GM21786 (cell line): ENCODE results near the gene ARHGAP45.
A peak's percentile ranks its signal among the peaks of the same experiment; 100 is the strongest.

ENCODE experiments used
- ATAC-seq: cut with Tn5 transposase; IDR thresholded peaks from one replicate; pipeline ENCODE4 v1.9.1; 2021; ENCODE audit not compliant: unreplicated experiment

Gene ARHGAP45

GRCh38 chr19:1037621-1038064 lies 29.3 kb upstream of the ARHGAP45 start:
- ATAC-seq: no peak

- no peak for ATAC-seq
Measured at GRCh38 chr19:1038978-1039645, 27.9 kb upstream of the ARHGAP45 start.

- peak; percentile 72 for ATAC-seq
Measured at GRCh38 chr19:1039646-1040475, 27.1 kb upstream of the ARHGAP45 start, which contains the start of gene ABCA7. Gene ABCA7 (plus strand): TSS chr19:1040107. CDS start chr19:1041362, 1,255 bp downstream.

- peak; percentile 42 for ATAC-seq
Measured at GRCh38 chr19:1040476-1041271, 26.3 kb upstream of the ARHGAP45 start.

- ATAC-seq: no peak
Measured at GRCh38 chr19:1041272-1041834, 25.6 kb upstream of the ARHGAP45 start.

GRCh38 chr19:1041835-1042685 lies 24.9 kb upstream of the ARHGAP45 start:
- ATAC-seq: no peak

- no peak for ATAC-seq
Measured at GRCh38 chr19:1042689-1043511, 24.1 kb upstream of the ARHGAP45 start.

GRCh38 chr19:1045247-1045603 lies 21.7 kb upstream of the ARHGAP45 start:
- no peak for ATAC-seq

GRCh38 chr19:1046117-1046626 lies 20.8 kb upstream of the ARHGAP45 start:
- ATAC-seq: no peak

GRCh38 chr19:1046836-1047695 lies 19.9 kb upstream of the ARHGAP45 start:
- no peak for ATAC-seq

GRCh38 chr19:1047696-1048147 lies 19.2 kb upstream of the ARHGAP45 start:
- ATAC-seq: no peak

GRCh38 chr19:1049106-1049505 lies 17.9 kb upstream of the ARHGAP45 start:
- no peak for ATAC-seq

- ATAC-seq: no peak
Measured at GRCh38 chr19:1049800-1050199, 17.2 kb upstream of the ARHGAP45 start.

- no peak for ATAC-seq
Measured at GRCh38 chr19:1050989-1051788, 15.8 kb upstream of the ARHGAP45 start.

GRCh38 chr19:1051791-1052190 lies 15.2 kb upstream of the ARHGAP45 start:
- ATAC-seq: no peak

- no peak for ATAC-seq
Measured at GRCh38 chr19:1052349-1052975, 14.5 kb upstream of the ARHGAP45 start.
